Endodermal cell (in vitro differentiated cells): ENCODE results near the gene FES. TPM values are rescaled to one million over a fixed set of nuclear protein-coding genes. Genes with fewer than 3 reads are reported as not detected.

Experiments used
- DNase-seq: peaks from one replicate; pipeline ENCODE4 v3.0.0-alpha.2; 2017
- H3K27ac ChIP-seq: 2 replicates; pipeline ENCODE4 v1.5.1; 2013; ENCODE audit warnings: mild to moderate bottlenecking, low read depth, low read length, moderate library complexity
- H3K27me3 ChIP-seq: 2 replicates; pipeline ENCODE4 v1.6.1; 2013; ENCODE audit warnings: mild to moderate bottlenecking, low read length, moderate library complexity; ENCODE audit not compliant: insufficient read depth, control insufficient read depth, poor library complexity, severe bottlenecking
- H3K36me3 ChIP-seq: 2 replicates; pipeline ENCODE4 v1.7.0; 2013; ENCODE audit warnings: mild to moderate bottlenecking, low read length, moderate library complexity; ENCODE audit not compliant: control insufficient read depth, insufficient read depth
- H3K4me1 ChIP-seq: one replicate; pipeline ENCODE4 v1.7.0; 2013; ENCODE audit warnings: low read length; ENCODE audit not compliant: control insufficient read depth, insufficient read depth
- H3K4me3 ChIP-seq: 2 replicates; pipeline ENCODE4 v1.5.1; 2013; ENCODE audit warnings: mild to moderate bottlenecking, low read length, moderate library complexity
- H3K9ac ChIP-seq: 2 replicates; pipeline ENCODE4 v1.6.1; 2013; ENCODE audit warnings: mild to moderate bottlenecking, low read length, moderate library complexity; ENCODE audit not compliant: poor library complexity, severe bottlenecking; ENCODE audit errors: extremely low read depth
- H3K9me3 ChIP-seq: 2 replicates; pipeline ENCODE4 v1.6.1; 2013; ENCODE audit warnings: mild to moderate bottlenecking, low read length, moderate library complexity; ENCODE audit not compliant: control insufficient read depth
- H3K27ac Mint-ChIP-seq: 2 replicates; pipeline ENCODE4 v1.8.0; 2020; ENCODE audit warnings: mixed read lengths
- H3K27me3 Mint-ChIP-seq: 2 replicates; pipeline ENCODE4 v1.8.0; 2021; ENCODE audit warnings: mild to moderate bottlenecking, mixed read lengths; ENCODE audit not compliant: insufficient read depth
- H3K36me3 Mint-ChIP-seq: 2 replicates; pipeline ENCODE4 v1.8.0; 2020; ENCODE audit warnings: low read depth, mixed read lengths
- H3K4me1 Mint-ChIP-seq: 2 replicates; pipeline ENCODE4 v1.8.0; 2020; ENCODE audit warnings: mixed read lengths
- H3K4me3 Mint-ChIP-seq: 2 replicates; pipeline ENCODE4 v1.8.0; 2020; ENCODE audit warnings: mild to moderate bottlenecking, moderate library complexity, mixed read lengths
- H3K9me3 Mint-ChIP-seq: 2 replicates; pipeline ENCODE4 v1.8.0; 2020; ENCODE audit warnings: mild to moderate bottlenecking, mixed read lengths
- WGBS, 2 experiments: methylation state at CpG; one replicate each; pipeline versions ENCODE4 v1.1.5 to v1.1.7; 2013; ENCODE audit warnings: missing lambda C conversion rate in 2 of 2, mixed read lengths in 1 of 2; ENCODE audit not compliant: insufficient coverage in 1 of 2, insufficient read length in 1 of 2; 5-methylcytosine and 5-hydroxymethylcytosine counted together
- total RNA-seq, 2 donors: library from RNA; stranded (reverse); fragmentation: NEBNext Ultra II Directional in 1 of 2; extraction: Animal tissue kit (Norgen Biotek cat#: 25700) in 1 of 2; gene quantifications; 2 replicates in 1 of 2; 3 replicates in 1 of 2; pipeline ENCODE4 v1.2.1, GENCODE V29; 2021
- TF ChIP-seq, protein P1 (sequence below): fragments of 200-600 bp; sonication (generic); conservative IDR thresholded peaks from 2 replicates; pipeline ENCODE4 v1.5.0; 2021; ENCODE audit warnings: antibody characterized with exemption, mild to moderate bottlenecking

FES gene
- total RNA-seq, 2 donors from 2014 or later = 25.9 to 29.9 TPM

DNA sequence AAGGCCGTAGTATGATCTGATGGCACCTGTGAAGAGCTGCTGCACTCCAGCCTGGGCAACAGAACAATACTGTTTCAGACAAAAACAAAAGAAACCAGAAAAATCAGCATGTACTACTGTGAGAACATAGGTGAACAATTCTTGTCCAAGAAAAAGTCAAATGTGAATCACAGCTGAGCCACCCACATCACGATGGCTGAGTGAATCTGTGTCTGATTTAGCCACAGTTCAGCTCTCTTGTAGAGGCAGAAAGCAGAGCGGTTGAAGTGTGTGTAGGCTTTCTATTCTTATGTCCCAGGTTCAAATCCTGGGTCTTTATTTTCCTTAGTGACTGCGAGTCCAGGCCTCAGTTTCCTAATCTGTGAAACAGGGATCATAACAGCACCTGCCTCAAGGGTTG lies 20.3 kb upstream of the FES start:
- no peak overlapping the region for H3K9ac ChIP-seq
- DNase-seq = no peak
- no peak overlapping the region for H3K4me3 ChIP-seq
- no peak overlapping the region for H3K27ac ChIP-seq
- Mint-ChIP-seq H3K27me3 (no peaks in the 10 kb centered on the region), H3K4me3 (no peak overlapping the region), H3K27ac (no peak overlapping the region), H3K36me3 (no peaks in the 10 kb centered on the region), H3K4me1 (peaks cover 38% of the 10 kb centered on the region), H3K9me3 (no peaks in the 10 kb centered on the region)
- H3K9me3 ChIP-seq = no peaks in the 10 kb centered on the region
- 90 to 91% methylated on average over 4 of the region's 4 CpGs for WGBS, 2 experiments
- H3K36me3 ChIP-seq = no peaks in the 10 kb centered on the region
- peaks cover 18% of the 10 kb centered on the region for H3K4me1 ChIP-seq
- TF ChIP-seq, protein P1, sequence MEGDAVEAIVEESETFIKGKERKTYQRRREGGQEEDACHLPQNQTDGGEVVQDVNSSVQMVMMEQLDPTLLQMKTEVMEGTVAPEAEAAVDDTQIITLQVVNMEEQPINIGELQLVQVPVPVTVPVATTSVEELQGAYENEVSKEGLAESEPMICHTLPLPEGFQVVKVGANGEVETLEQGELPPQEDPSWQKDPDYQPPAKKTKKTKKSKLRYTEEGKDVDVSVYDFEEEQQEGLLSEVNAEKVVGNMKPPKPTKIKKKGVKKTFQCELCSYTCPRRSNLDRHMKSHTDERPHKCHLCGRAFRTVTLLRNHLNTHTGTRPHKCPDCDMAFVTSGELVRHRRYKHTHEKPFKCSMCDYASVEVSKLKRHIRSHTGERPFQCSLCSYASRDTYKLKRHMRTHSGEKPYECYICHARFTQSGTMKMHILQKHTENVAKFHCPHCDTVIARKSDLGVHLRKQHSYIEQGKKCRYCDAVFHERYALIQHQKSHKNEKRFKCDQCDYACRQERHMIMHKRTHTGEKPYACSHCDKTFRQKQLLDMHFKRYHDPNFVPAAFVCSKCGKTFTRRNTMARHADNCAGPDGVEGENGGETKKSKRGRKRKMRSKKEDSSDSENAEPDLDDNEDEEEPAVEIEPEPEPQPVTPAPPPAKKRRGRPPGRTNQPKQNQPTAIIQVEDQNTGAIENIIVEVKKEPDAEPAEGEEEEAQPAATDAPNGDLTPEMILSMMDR = no peak
- no peaks in the 10 kb centered on the region for H3K27me3 ChIP-seq

DNA sequence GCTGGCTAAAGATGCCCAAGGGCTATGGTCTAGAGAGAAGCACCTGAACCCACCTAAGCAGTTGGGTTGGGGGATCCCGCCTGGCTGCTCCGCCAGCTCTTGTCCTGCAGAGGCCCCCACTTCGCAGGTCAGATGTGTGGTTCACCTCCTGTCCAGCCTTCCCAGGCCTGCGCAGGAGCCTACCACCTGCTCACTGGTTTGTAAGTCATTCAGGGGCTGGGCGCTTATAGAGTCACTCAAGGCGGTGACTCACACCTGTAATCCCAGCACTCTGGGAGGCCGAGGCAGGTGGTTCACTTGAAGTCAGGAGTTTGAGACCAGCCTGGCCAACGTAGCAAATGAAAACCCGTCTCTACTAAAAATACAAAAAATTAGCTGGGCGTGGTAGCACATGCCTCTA lies 19.8 kb upstream of the FES start:
- Mint-ChIP-seq H3K27ac (no peak overlapping the region), H3K9me3 (no peaks in the 10 kb centered on the region), H3K4me3 (no peak overlapping the region), H3K36me3 (no peaks in the 10 kb centered on the region), H3K4me1 (peaks cover 38% of the 10 kb centered on the region), H3K27me3 (no peaks in the 10 kb centered on the region)
- 94% methylated on average over 10 of the region's 10 CpGs for WGBS, 2 experiments
- Histone ChIP-seq H3K36me3 (no peaks in the 10 kb centered on the region), H3K9ac (no peak overlapping the region), H3K4me1 (peaks cover 19% of the 10 kb centered on the region), H3K27ac (no peak overlapping the region), H3K9me3 (no peaks in the 10 kb centered on the region), H3K4me3 (no peak overlapping the region), H3K27me3 (no peaks in the 10 kb centered on the region)
- DNase-seq = peak; percentile 71
- TF ChIP-seq, protein P1 = peak; percentile 23

DNA sequence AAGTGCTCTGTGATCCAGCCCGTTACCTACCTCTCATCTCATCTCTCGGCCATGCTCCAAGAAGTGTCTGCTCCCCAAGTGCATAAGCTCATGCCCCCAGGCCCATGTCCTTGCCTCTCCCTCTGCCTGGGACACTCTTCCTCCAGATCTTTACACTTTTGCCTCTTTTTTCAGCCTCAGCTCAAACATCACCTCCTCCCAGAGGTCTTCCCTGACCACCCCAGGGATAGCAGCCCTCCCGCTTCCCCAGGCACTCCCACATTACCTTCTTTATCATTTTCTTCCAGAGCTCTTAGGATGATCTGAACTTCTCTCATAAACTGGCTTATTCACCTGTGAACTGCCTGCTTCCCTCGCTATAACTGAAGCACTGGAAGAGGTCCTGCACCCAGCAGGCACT lies 18.6 kb upstream of the FES start:
- Histone ChIP-seq H3K4me3 (no peak overlapping the region), H3K27me3 (no peaks in the 10 kb centered on the region), H3K36me3 (no peaks in the 10 kb centered on the region), H3K9me3 (no peaks in the 10 kb centered on the region), H3K9ac (no peak overlapping the region), H3K4me1 (peaks cover 28% of the 10 kb centered on the region), H3K27ac (no peak overlapping the region)
- Mint-ChIP-seq H3K9me3 (no peaks in the 10 kb centered on the region), H3K4me1 (peaks cover 47% of the 10 kb centered on the region), H3K27me3 (no peaks in the 10 kb centered on the region), H3K4me3 (no peak overlapping the region), H3K36me3 (no peaks in the 10 kb centered on the region), H3K27ac (no peak overlapping the region)
- WGBS, 2 experiments = 92 to 93% methylated on average over 3 to 4 of the region's 4 CpGs
- TF ChIP-seq, protein P1 = no peak
- no peak for DNase-seq
